Gastroesophageal sphincter (tissue), 3 donors: ENCODE results near the gene GDAP2.

ENCODE experiments used
- EP300 ChIP-seq: sonication (generic); formaldehyde crosslinking; IDR thresholded peaks from one replicate; pipeline ENCODE4 v1.6.1; 2017; ENCODE audit warnings: antibody characterized with exemption, mild to moderate bottlenecking
- POLR2A ChIP-seq, 2 donors: fragments of 450-650 bp; IDR thresholded peaks; one replicate each; pipeline ENCODE4 v1.6.1; 2017; ENCODE audit warnings: antibody characterized with exemption in 2 of 2, mild to moderate bottlenecking in 2 of 2, moderate library complexity in 1 of 2
- POLR2AphosphoS5 ChIP-seq: sonication (generic); formaldehyde crosslinking; IDR thresholded peaks from one replicate; pipeline ENCODE4 v1.6.1; 2017; ENCODE audit warnings: antibody characterized with exemption
- TF ChIP-seq, protein P1 (sequence below), 4 experiments: fragments of 200-600 bp in 2 of 4; fragments of 450-650 bp in 2 of 4; sonication (generic) in 1 of 4; IDR thresholded peaks; one replicate each; pipeline ENCODE4 v1.5.1; 2017 to 2019; ENCODE audit warnings: antibody characterized with exemption in 4 of 4, mild to moderate bottlenecking in 2 of 4, moderate library complexity in 2 of 4

DNA sequence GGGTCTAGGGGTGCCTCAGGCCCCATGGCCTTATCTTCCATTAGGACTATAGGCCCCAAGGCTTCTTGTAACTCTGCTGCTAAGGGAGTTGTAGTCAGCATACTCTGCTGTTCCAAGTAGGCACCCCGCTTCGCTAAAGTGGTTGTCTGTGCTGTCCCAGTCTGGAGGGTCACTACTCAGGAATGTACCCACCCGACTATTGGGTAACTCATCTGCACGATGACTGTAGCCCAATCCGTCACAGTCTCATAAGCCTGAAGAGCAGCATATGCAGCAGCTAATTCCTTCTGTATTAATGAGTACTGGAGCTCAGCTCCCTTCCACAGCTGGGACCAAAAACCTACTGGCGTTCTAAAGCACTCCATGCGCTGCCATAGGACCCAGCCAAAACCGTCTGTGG lies 111.0 kb downstream of the GDAP2 start:
- TF ChIP-seq POLR2AphosphoS5: no peak
- TF ChIP-seq POLR2A (IDR thresholded peaks at IDR 0.05): no peak
- no peak for TF ChIP-seq EP300
- TF ChIP-seq, protein P1, sequence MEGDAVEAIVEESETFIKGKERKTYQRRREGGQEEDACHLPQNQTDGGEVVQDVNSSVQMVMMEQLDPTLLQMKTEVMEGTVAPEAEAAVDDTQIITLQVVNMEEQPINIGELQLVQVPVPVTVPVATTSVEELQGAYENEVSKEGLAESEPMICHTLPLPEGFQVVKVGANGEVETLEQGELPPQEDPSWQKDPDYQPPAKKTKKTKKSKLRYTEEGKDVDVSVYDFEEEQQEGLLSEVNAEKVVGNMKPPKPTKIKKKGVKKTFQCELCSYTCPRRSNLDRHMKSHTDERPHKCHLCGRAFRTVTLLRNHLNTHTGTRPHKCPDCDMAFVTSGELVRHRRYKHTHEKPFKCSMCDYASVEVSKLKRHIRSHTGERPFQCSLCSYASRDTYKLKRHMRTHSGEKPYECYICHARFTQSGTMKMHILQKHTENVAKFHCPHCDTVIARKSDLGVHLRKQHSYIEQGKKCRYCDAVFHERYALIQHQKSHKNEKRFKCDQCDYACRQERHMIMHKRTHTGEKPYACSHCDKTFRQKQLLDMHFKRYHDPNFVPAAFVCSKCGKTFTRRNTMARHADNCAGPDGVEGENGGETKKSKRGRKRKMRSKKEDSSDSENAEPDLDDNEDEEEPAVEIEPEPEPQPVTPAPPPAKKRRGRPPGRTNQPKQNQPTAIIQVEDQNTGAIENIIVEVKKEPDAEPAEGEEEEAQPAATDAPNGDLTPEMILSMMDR (IDR thresholded peaks at IDR 0.05): no peak
